Activated CD4-positive, alpha-beta T cell treated with anti-CD3 and anti-CD28 coated beads, Interleukin-2, Interleukin-6, amounts not matched to agents 100 ng/mL and 50 ng/mL, durations not matched to agents 16 hours and 8 hours (primary cell): ENCODE data around the gene SLC4A8.
"Not testable (repeated sequence)": the region's sequence is repeated elsewhere in the genome, so short reads cannot be mapped to it uniquely, and the experiment has no call there.

Source experiments
- DNase-seq: peaks from one replicate; pipeline ENCODE4 v3.0.0-alpha.2; 2020

Gene SLC4A8

GRCh38 chr12:51482929-51483697 is 58.5 kb downstream of the SLC4A8 start:
- peak; percentile 57 for DNase-seq

GRCh38 chr12:51484119-51484518 is 59.5 kb downstream of the SLC4A8 start:
- no peak for DNase-seq

GRCh38 chr12:51488281-51488680 is 63.6 kb downstream of the SLC4A8 start:
- DNase-seq: no peak

- DNase-seq: no peak
These were observed 68.7 kb downstream of the SLC4A8 start for GRCh38 chr12:51493281-51493680.

DNA sequence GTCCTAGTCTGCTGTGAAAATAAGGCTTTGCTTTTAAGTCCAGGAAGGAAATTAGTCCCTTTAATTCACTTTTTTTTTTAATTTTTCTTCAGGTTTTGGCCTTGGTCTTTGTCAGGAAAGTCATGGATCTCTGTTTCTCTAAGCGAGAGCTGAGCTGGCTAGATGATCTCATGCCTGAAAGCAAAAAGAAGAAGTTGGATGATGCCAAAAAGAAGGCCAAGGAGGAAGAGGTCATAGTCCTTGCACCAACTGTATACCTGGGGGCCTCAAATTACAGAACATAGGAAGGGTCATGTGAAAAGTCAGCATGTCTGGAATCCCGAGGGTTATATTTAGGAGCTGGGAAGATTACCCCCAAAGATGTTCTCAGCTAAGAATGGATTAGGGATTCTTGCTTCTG is 72.3 kb downstream of the SLC4A8 start:
- DNase-seq: no peak

- DNase-seq: no peak
These were observed 80.2 kb downstream of the SLC4A8 start for GRCh38 chr12:51504851-51505250.

- no peak for DNase-seq
These were observed 80.9 kb downstream of the SLC4A8 start for GRCh38 chr12:51505360-51506105.

GRCh38 chr12:51507178-51507577 is 82.5 kb downstream of the SLC4A8 start:
- no peak for DNase-seq

DNA sequence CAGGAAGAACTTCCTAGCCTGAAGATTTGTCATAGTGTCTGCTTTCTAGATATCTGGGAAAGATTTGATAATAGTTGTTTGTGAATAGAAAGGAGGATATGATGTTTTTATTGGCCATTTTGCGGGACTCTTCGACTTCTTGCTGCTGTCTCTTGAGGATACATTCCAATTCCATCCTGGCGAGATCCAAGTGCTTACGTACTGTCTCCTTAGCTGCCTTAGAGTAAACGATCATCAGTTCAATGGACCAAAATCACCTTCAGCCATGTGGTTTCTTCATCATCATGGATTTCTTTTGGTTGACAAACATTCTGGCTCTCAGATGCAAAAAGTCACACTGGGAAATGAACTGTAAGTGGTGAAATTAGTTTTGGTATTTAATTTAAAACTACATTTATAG is 83.7 kb downstream of the SLC4A8 start:
- no peak for DNase-seq

DNA sequence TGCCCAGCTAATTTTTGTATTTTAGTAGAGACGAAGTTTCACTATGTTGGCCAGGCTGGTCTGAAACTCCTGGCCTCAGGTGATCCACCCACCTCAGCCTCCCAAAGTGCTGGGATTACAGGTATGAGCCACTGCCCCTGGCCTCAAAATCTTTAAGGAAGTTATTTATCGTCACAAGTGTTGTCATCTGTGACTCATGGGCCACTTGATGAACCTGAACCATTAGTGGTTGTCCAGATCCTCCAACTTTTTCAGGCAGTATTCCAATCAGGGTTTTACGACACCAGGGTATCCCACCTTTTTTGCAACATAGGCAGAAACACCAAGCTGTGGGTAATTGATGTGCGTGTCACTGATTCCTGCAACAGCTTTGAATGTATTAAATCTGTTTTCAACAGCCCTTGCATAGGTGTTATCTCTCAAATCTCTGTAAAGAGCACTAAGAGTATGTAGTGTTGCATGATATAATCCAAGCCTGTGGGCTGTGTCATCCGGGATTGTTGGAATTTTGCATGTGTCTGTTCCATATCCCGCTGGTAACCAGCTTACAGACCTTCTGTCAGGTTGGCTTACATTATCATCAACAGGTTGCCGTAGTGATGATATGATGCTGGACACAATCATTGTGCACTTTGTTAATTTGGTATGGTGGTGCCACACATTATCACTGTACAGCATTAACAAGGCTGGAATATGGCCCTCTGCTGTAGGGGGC is 87.1 kb downstream of the SLC4A8 start:
- DNase-seq: no peak

GRCh38 chr12:51512438-51512837 is 87.8 kb downstream of the SLC4A8 start:
- no peak for DNase-seq

- DNase-seq: not testable (repeated sequence)
These were observed 90.4 kb downstream of the SLC4A8 start for GRCh38 chr12:51515037-51515436.

GRCh38 chr12:51517316-51517715 is 92.7 kb downstream of the SLC4A8 start:
- DNase-seq: no peak

- DNase-seq: no peak
These were observed 93.2 kb downstream of the SLC4A8 start for GRCh38 chr12:51517800-51518199.

DNA sequence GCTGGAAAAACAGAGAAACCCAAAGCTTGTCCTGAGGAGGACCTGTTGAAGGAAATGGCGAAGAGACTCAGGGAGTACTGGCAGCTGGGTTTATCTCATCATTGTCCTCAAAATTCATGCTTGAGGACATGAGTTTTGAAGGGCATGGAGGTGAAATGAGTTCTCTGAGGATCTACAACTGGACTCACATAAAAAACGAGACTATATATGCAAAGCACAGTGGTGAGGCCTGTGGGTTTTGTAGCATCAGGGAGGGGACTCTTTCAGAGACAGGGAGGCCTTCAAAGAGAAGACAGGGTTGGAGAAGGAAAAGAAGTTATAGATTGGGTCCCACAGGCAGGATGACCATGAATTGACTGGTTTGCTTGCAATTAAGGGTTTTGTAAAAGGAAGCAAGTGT is 95.1 kb downstream of the SLC4A8 start:
- no peak for DNase-seq

DNA sequence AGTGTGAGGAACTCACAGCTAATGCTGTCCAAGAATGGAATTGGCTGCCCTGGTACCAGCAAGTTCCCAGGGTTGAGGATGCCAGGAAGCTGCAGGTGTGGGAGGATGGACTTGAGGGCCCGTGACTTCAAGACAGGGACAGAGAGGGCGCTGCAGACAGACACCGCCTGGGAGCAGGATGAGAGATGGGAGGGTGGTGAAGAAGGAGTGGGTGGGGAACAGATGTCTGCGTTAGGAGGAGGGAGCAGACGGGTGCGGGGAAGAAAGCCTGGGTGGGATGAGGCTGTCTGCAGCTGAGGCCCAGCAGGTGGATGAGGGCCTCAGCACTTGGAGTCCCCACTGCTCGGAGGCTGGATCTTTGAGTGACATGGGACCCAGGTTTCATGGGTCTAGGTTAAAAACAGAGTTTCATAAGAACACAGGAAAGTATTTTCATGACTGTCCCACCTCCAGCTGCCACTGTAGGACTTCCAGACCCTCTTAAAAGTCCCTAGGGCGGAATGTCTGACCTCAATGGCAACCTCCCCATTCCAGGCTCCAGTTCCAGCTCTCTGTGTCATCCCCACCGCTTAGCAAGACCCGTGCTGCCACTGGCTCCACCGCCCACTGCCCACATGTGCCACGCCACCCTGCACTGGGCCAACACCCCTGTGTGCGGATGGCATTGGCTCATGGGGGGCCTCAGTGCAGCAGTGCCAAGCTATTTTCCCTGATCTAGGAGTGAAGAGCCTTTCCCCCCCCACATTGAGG is 96.1 kb downstream of the SLC4A8 start:
- DNase-seq: no peak

DNA sequence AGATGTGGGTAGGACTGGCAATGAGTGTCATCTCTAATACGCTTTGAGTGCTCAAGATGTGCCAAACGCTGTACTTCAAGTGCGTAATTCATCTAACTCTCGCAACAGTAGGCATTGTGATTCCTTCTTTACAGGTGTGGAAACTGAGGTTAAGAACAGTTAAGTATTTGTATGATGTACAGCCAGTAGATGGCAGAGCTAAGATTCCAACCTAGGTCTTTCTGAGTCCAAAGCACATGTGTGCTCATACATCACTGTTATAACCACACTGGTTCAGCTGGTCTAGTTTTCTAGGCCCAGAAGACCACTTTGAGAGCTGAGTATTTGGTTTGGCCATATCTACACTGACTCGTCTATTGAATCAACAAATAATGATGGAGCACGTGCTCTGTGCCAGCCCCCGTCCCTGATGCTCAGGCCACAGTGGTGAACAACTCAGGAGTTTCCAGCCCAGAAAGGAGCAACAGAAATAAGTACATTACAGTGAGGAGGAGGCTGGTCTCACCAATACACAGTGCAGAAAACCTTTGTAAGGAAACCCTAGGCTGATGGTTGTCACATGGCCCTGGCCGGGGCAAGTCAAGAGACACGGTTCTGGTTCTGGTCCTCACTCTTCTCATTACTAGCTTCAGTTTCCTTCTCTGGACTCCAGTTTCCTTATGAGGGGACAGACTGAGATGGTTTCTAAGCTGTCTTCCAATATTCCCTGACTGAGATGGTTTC is 97.1 kb downstream of the SLC4A8 start:
- no peak for DNase-seq

GRCh38 chr12:51522696-51523095 is 98.1 kb downstream of the SLC4A8 start:
- DNase-seq: no peak

GRCh38 chr12:51524386-51524901 is 99.8 kb downstream of the SLC4A8 start:
- DNase-seq: no peak

DNA sequence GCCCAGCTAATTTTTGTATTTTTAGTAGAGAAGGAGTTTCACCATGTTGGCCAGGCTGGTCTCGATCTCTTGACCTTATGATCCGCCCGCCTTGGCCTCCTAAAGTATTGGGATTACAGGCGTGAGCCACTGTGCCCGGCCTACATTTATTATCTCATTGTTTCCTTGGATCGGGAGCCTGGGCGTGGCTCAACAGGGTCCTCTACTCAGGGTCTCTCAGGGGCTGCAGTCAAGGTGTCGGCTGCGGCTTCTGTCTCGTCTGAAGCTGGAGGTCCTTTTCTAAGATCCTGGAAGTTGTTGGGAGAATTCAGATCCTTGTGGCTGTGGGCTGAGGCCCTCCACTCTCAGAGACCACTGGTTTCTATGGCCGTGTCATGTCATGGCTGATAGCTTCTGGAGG is 100.9 kb downstream of the SLC4A8 start:
- no peak for DNase-seq

DNA sequence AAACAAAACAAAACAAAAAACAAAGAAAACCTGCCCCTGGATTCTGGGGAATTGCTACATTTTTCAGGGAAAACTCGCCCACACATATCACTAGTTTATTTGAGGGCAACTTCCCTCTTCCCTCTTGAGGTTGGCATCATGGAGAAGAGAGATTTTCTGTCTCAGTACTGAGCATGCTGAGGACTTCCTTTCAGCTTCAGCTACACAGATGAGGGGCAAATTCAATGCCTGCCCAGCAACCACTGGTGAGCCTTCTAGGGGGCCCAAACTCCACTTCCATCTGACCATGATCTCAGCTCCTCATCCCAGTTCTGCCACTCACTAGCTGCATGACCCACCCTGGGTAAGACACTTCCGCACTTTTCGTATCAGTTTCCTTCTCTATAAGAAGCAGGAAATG is 103.3 kb downstream of the SLC4A8 start:
- DNase-seq: no peak
